BLaER1 (cell line): Measurements from ENCODE around the gene GPR39.

Source experiments
- H3K27ac ChIP-seq: shearing (Covaris generic); formaldehyde crosslinking; 2 replicates; pipeline ENCODE4 v1.8.1; 2022
- H3K27me3 ChIP-seq: shearing (Covaris generic); formaldehyde crosslinking; 2 replicates; pipeline ENCODE4 v1.8.1; 2022
- H3K36me3 ChIP-seq: shearing (Covaris generic); formaldehyde crosslinking; 2 replicates; pipeline ENCODE4 v1.8.1; 2022
- H3K4me1 ChIP-seq: shearing (Covaris generic); formaldehyde crosslinking; 2 replicates; pipeline ENCODE4 v1.8.1; 2022
- H3K4me2 ChIP-seq: shearing (Covaris generic); formaldehyde crosslinking; 2 replicates; pipeline ENCODE4 v1.8.1; 2022
- H3K4me3 ChIP-seq: shearing (Covaris generic); formaldehyde crosslinking; 2 replicates; pipeline ENCODE4 v1.8.1; 2022
- H3K9ac ChIP-seq: shearing (Covaris generic); formaldehyde crosslinking; 2 replicates; pipeline ENCODE4 v1.8.1; 2022
- H3K9me3 ChIP-seq: shearing (Covaris generic); formaldehyde crosslinking; 2 replicates; pipeline ENCODE4 v1.8.1; 2022
- H4K20me1 ChIP-seq: shearing (Covaris generic); formaldehyde crosslinking; 2 replicates; pipeline ENCODE4 v1.8.1; 2022
- Cebpa-rat ChIP-seq: shearing (Covaris generic); IDR thresholded peaks from 2 replicates; pipeline ENCODE4 v1.8.1; 2022

GPR39 gene

GRCh38 chr2:132691556-132691955 is 275.0 kb downstream of the GPR39 start:
- H4K20me1 ChIP-seq: no peaks in the 10 kb centered on the region
- no peaks in the 10 kb centered on the region for H3K27me3 ChIP-seq
- no peak for TF ChIP-seq Cebpa-rat
- no peaks in the 10 kb centered on the region for H3K36me3 ChIP-seq
- H3K9me3 ChIP-seq: no peaks in the 10 kb centered on the region
- no peak overlapping the region for H3K27ac ChIP-seq
- no peak overlapping the region for H3K4me2 ChIP-seq
- H3K4me3 ChIP-seq: no peak overlapping the region
- H3K9ac ChIP-seq: no peak overlapping the region
- peaks cover 5% of the 10 kb centered on the region; the same call in 1 of the 2 replicates for H3K4me1 ChIP-seq

GRCh38 chr2:132692816-132693215 is 276.2 kb downstream of the GPR39 start:
- H3K4me1 ChIP-seq: peaks cover 5% of the 10 kb centered on the region; the same call in 1 of the 2 replicates
- no peaks in the 10 kb centered on the region for H3K9me3 ChIP-seq
- H3K27ac ChIP-seq: no peak overlapping the region
- H3K4me3 ChIP-seq: no peak overlapping the region
- H4K20me1 ChIP-seq: no peaks in the 10 kb centered on the region
- no peak for TF ChIP-seq Cebpa-rat
- no peaks in the 10 kb centered on the region for H3K27me3 ChIP-seq
- no peak overlapping the region for H3K9ac ChIP-seq
- no peak overlapping the region for H3K4me2 ChIP-seq
- H3K36me3 ChIP-seq: no peaks in the 10 kb centered on the region
